Lung microvascular endothelial cell (primary cell): ENCODE results near the gene OR2T35. TPM values are rescaled to one million over a fixed set of nuclear protein-coding genes. Genes with fewer than 3 reads are reported as not detected.

ENCODE experiments used
- DNase-seq, 2 donors: peaks; one replicate each; pipeline versions ENCODE4 v3.0.0 to v3.0.0-alpha.2; 2010; ENCODE audit warnings: low read depth in 2 of 2
- total RNA-seq: library from RNA; depleted of rRNA; stranded (reverse); fragments of >200 nt; gene quantifications from 2 replicates; pipeline ENCODE4 v1.2.1, GENCODE V29; 2014

The OR2T35 gene
- total RNA-seq, 1 donor from 2014 or later: not detected

DNA sequence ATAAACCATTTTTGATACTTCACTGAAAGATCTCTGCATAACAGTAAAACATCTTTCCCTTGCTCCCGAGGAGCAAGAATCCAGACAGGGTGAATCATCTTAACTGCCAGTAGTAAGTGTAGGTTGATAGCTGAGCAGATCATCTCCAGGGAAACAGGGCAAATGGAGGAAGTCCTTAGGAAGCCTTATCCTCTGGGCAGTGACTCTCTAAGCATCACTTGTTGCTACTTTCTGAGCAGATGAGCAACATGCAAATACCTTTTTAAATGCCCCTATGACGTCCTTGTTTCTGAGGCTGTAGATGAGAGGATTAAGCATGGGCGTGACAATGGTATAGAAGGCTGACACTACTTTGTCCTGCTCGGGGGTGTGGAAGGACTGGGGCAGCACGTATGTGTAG lies 19.1 kb downstream of the OR2T35 start:
- no peak for DNase-seq

GRCh38 chr1:248625166-248625565 lies 19.9 kb downstream of the OR2T35 start:
- no peak for DNase-seq

- DNase-seq: peak; percentile 46 to 65
Measured at GRCh38 chr1:248622570-248623001, 22.5 kb downstream of the OR2T35 start.

GRCh38 chr1:248621770-248622169 lies 23.3 kb downstream of the OR2T35 start:
- no peak for DNase-seq

DNA sequence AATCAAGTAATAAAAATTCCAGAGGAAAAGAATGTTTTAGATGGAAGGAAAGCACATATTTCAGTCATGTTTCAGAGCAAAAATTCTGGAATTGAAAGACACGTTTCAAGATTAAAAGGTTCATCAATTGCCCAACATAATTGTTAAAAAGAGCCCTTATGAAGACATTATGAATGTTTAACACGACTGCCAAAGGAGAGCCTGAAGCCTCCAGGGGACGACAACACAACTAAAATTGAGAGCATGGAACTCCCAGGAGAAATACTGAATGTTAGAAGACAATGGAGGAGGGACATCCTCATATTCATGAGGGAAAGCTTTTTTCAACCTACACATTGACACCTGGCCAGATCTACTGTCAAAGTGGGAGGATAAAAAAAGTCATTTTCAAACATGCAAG lies 26.2 kb downstream of the OR2T35 start:
- peak; percentile 29 to 68 for DNase-seq

DNA sequence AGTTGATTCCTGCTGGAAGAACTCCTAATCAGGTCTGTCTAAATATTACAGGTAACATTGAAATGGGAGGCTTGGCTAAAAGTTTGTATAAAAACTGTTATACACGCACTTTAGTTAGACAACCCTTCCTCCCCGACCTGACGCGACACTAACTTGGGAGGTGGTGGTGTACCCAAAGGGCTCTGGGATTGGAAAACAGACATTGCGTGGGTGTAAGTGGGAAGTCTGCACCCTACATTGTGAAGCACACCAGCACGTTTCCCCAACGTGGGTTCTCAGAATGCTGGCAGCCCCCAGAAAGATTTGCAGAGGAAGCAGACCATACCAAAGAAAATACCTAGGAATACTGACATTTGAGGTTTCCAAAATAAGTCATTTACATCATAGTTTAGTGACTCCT lies 27.0 kb downstream of the OR2T35 start:
- no peak for DNase-seq

- no peak for DNase-seq
Measured at GRCh38 chr1:248613742-248614141, 31.3 kb downstream of the OR2T35 start.

DNA sequence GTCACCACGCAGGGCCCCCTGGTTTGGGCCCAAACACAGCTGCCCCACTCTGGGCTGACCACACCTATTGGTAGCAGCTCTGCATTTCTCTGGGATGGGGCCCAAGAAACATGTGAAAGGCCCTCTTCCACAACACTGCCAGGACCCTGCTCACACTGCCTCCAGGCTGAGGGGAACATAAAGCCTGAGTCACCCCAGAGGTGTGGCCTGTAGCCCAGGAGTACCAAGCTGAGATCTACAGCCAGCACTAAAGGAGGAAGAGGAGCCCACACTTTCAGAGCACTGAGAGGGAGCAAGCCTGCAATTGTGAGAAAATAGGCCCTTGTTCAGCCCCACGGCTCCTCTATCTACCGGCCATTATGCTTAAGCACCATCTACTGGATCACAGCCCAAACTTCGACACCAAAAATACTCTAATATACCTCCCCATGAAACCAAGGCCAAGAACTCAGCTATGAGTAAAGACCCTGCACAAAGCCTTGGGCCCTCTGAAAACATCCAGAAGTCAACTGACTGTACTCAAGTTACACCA lies 33.1 kb downstream of the OR2T35 start:
- DNase-seq: no peak

DNA sequence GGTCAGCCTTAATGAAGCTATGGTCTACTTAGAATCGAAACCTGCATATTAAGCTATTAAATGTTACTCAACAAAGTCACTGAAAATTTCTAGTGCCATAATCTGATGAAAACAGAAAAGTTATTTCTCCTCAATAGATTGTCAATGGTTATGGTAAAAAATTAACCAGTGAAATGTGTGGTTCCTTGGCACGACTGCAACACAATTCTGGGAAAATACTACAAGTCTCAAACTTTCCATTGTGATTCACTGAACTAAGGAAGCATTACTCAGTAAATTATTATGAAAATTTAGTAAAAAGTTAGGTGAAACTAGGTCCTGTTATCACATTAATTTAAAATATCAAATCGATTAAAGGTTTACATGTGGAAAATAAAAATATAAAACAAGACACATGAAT lies 34.8 kb downstream of the OR2T35 start:
- DNase-seq: no peak

- DNase-seq: no peak
Measured at GRCh38 chr1:248599396-248599795, 45.7 kb downstream of the OR2T35 start.

DNA sequence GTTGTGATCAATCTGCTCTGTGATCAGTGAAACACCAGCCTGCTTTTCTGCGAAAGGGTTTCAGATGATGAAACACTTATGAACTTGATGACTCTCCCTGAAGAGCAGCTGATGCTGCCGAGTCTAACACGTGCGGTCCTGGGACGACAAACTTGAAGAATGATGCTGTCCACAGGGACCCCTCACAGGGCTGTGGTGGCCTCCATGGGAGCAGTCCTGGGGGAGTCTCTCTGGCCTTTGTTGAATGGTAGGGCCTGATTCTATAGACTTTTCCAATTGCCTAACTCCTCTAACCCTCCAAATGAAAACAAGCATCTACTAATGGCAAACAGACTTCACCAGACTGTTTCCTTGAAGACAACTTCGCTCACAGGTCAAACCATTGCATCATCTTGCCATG lies 47.5 kb downstream of the OR2T35 start, which contains the start of gene OR2T10:
Gene OR2T10 (minus strand): TSS at position 112 of the 400 bp plus-strand sequence. CDS start 3,932 bp downstream, outside the sequence.
- no peak for DNase-seq

- DNase-seq: no peak
Measured at GRCh38 chr1:248596615-248597014, 48.5 kb downstream of the OR2T35 start.

GRCh38 chr1:248593226-248593625 lies 51.9 kb downstream of the OR2T35 start:
- DNase-seq: no peak

DNA sequence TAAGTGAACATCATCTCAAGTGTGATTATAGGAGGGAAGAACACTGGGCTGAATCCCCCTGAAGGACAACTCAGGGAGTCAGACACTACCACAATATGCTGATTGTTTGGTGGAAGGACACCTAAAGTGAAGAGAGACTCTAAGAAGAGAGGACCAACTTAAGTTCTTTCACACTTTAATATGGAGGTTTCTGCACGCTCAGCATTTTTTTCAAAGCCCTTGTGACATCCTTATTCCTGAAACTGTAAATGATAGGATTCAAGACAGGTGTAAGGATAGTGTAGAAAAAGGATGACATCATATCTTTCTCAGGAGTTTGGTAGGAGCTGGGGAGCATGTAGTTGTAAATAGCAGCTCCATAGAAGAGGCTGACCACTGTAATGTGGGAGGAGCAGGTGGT lies 52.4 kb downstream of the OR2T35 start:
- no peak for DNase-seq

DNA sequence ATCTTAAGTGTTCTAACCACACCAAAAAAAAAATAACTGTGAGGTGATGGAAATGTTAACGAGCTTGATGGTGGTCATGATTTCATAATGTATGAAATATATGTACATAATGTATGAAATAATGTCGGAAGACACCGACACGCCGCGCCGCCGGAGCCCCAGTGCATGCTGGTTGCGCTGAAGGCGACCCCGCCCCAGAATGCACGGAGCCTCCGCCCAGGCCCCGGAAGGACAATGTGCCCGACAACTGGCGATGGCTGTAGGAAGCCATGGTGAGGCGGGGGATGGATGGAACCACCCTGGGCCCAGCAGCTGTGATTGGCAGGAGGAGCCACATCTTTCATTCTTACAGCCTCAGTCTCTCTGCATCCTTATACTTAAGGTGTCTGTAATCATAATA lies 55.0 kb downstream of the OR2T35 start:
- no peak for DNase-seq

DNA sequence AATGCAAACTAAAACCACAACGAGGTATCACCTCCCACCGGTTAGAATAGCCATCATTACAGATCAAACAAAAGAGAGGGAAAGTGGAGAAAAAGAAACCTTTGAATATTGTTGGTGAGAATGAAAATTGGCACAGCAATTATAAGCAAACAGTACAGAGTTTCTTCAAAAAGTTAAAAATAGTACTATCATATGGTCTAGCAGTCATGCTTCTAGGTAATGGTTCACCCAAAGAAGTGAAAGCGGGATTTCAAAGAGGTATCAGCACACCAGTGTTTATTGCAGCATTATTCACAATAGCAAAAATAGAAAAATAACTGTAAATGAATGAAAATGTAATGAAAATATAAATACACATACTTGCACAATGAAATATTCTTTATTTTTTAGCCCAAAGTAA lies 55.7 kb downstream of the OR2T35 start:
- no peak for DNase-seq

Other genes starting within 250 kb of the OR2T35 start
- not detected in 2 replicates for gene OR2T1, start 242.2 kb downstream of the OR2T35 start, total RNA-seq
- gene OR2T2, start 199.6 kb downstream of the OR2T35 start, total RNA-seq: not detected in 2 replicates
- not detected in 2 replicates for gene OR2T3, start 171.9 kb downstream of the OR2T35 start, total RNA-seq
- not detected in 2 replicates for gene OR2T5, start 156.7 kb downstream of the OR2T35 start, total RNA-seq
- gene OR2G6, start 137.2 kb downstream of the OR2T35 start, total RNA-seq: not detected in 2 replicates
- gene OR2T29, start 82.5 kb downstream of the OR2T35 start, total RNA-seq: not detected in 2 replicates
- gene OR2T34, start 70.5 kb downstream of the OR2T35 start, total RNA-seq: not detected in 2 replicates
- not detected in 2 replicates for gene OR2T10, start 47.6 kb downstream of the OR2T35 start, total RNA-seq
- gene OR2T11, start 10.2 kb downstream of the OR2T35 start, total RNA-seq: not detected in 2 replicates
- gene OR2T27, start 10.2 kb upstream of the OR2T35 start, total RNA-seq: not detected in 2 replicates
- gene OR14I1, start 57.5 kb upstream of the OR2T35 start, total RNA-seq: not detected in 2 replicates
- gene LYPD8, start 110.5 kb upstream of the OR2T35 start, total RNA-seq: not detected in 2 replicates
- 13.9 and 20.0 TPM in 2 replicates for gene SH3BP5L, start 180.6 kb upstream of the OR2T35 start, total RNA-seq
- gene ZNF672, start 192.9 kb upstream of the OR2T35 start, total RNA-seq: 12.0 and 16.7 TPM in 2 replicates
- gene ZNF692, start 213.8 kb upstream of the OR2T35 start, total RNA-seq: 4.4 and 7.9 TPM in 2 replicates